OCI-LY3 (cell line): Measurements from ENCODE around the gene PARD6G.

Source experiments
- CTCF ChIP-seq: fragments of 200-600, 300-600 bp; sonication (generic); IDR thresholded peaks from 2 replicates; pipeline ENCODE4 v1.5.1; 2014; ENCODE audit warnings: antibody characterized with exemption, low read length, low read depth
- EZH2phosphoT487 ChIP-seq: fragments of 200-600 bp; shearing (Covaris generic); IDR thresholded peaks from 2 replicates; pipeline ENCODE4 v1.6.1; 2018; ENCODE audit warnings: antibody characterized with exemption, mixed run types, low read depth

- TF ChIP-seq CTCF (no peak), EZH2phosphoT487 (no peak)
Observed at GRCh38 chr18:80168982-80169381, 78.3 kb downstream of the PARD6G start.
